GM12801 (cell line): ENCODE data around the gene HOXA2.

Experiments used
- CTCF ChIP-seq: IDR thresholded peaks from one replicate; pipeline ENCODE4 v1.5.1; 2011; ENCODE audit warnings: control low read depth; ENCODE audit not compliant: insufficient read length; ENCODE audit errors: extremely low read depth

The HOXA2 gene

GRCh38 chr7:27100694-27101170 lies 1.8 kb downstream of the HOXA2 start:
- no peak for TF ChIP-seq CTCF

- TF ChIP-seq CTCF = no peak
These were observed 2.8 kb downstream of the HOXA2 start for GRCh38 chr7:27099453-27100370.

GRCh38 chr7:27098578-27099451 lies 3.7 kb downstream of the HOXA2 start:
- TF ChIP-seq CTCF = no peak

- TF ChIP-seq CTCF = no peak
These were observed 4.6 kb downstream of the HOXA2 start for GRCh38 chr7:27097686-27098577.

- no peak for TF ChIP-seq CTCF
These were observed 5.5 kb downstream of the HOXA2 start for GRCh38 chr7:27096768-27097514.

- TF ChIP-seq CTCF = no peak
These were observed 6.4 kb downstream of the HOXA2 start, which contains the start of gene HOXA1 for GRCh38 chr7:27095897-27096767. HOXA1 (minus strand) TSS chr7:27096000; CDS start chr7:27095912, 88 bp downstream.
